ENCODE results near the gene TSSC4. TPM values are rescaled to one million over a fixed set of nuclear protein-coding genes. Genes with fewer than 3 reads are reported as not detected.

The TSSC4 gene
- total RNA-seq, 2 donors from 2014 or later = 31.8 to 38.7 TPM

DNA sequence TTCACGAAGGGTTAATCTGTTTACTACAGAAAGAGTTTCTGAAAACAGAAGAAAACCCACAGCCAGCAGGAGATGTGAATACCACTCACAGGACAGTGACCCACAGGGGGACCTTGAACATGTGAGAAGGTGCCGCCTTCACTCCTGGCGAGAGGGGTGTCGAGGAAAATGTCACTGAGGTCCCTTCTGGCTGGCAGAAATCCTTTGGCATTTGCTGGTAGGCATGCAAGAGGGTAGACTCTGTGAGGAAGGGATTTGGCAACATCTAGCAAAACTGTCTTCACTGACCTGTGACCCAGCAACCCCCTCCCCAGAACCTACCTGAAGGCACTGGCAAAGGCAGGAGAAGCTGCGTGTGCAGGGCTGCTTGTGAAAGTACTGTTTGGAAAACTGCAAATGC is 52.9 kb downstream of the TSSC4 start:
- no peak overlapping the region for H3K27ac Mint-ChIP-seq
- DNase-seq (ENCODE audit: low spot score in 2 of 2) (no peak), ATAC-seq (no peak)
- no peaks in the 10 kb centered on the region for H3K36me3 Mint-ChIP-seq
- H3K9me3 Mint-ChIP-seq = no peaks in the 10 kb centered on the region

Other genes with a start within 250 kb of the TSSC4 start
- not detected for gene INS, start 239.5 kb upstream of the TSSC4 start, total RNA-seq
- gene TH, start 228.9 kb upstream of the TSSC4 start, total RNA-seq = not detected
- gene ASCL2, start 130.2 kb upstream of the TSSC4 start, total RNA-seq = 1 to 10 TPM in 1 of 2 donors, not detected in 1; 8.7 TPM
- gene C11orf21, start 98.8 kb upstream of the TSSC4 start, total RNA-seq = 10 to 100 TPM in 1 of 2 donors, 1 to 10 TPM in 1; 7.8 to 10.2 TPM
- gene TSPAN32, start 98.7 kb upstream of the TSSC4 start, total RNA-seq = 1 to 10 TPM; 5.6 to 7.6 TPM
- gene CD81, start 23.4 kb upstream of the TSSC4 start, total RNA-seq = 100 to 1,000 TPM; 107 to 142 TPM
- gene TRPM5, start 43.8 kb downstream of the TSSC4 start, total RNA-seq = not detected
- 10 to 100 TPM; 12.2 to 19.3 TPM for gene KCNQ1, start 44.3 kb downstream of the TSSC4 start, total RNA-seq